B cell (primary cell): ENCODE results near the gene PTP4A1.

Source experiments
- EZH2 ChIP-seq: IDR thresholded peaks from 2 replicates; pipeline ENCODE4 v1.6.1; 2012; ENCODE audit warnings: borderline replicate concordance, low read depth, mild to moderate bottlenecking, moderate library complexity, low read length; ENCODE audit not compliant: insufficient read depth, poor library complexity, severe bottlenecking
- TF ChIP-seq, protein P1 (sequence below): fragments of 200-600 bp; IDR thresholded peaks from one replicate; pipeline ENCODE4 v1.8.0; 2022; ENCODE audit warnings: antibody characterized with exemption, mild to moderate bottlenecking

DNA sequence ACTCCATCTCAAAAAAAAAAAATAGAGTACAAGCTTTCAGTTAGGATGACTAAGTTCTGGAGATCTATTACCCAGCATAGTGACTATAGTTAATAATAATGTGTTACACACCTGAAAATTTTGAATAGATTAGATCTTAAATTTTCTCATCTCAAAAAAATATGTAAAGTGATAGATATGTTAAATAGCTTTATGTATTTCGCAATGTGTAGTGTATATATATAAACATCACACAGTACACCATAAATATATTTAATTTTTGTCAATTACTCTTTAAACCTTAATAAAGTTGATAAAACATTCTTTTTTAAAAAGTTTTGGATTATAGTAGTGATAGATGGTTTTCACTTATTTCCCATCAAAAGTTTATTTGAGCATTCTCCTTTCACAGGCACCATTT, 25.6 kb upstream of the PTP4A1 start:
- TF ChIP-seq, protein P1, sequence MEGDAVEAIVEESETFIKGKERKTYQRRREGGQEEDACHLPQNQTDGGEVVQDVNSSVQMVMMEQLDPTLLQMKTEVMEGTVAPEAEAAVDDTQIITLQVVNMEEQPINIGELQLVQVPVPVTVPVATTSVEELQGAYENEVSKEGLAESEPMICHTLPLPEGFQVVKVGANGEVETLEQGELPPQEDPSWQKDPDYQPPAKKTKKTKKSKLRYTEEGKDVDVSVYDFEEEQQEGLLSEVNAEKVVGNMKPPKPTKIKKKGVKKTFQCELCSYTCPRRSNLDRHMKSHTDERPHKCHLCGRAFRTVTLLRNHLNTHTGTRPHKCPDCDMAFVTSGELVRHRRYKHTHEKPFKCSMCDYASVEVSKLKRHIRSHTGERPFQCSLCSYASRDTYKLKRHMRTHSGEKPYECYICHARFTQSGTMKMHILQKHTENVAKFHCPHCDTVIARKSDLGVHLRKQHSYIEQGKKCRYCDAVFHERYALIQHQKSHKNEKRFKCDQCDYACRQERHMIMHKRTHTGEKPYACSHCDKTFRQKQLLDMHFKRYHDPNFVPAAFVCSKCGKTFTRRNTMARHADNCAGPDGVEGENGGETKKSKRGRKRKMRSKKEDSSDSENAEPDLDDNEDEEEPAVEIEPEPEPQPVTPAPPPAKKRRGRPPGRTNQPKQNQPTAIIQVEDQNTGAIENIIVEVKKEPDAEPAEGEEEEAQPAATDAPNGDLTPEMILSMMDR: no peak
- TF ChIP-seq EZH2: no peak
